K562 (cell line): ENCODE measurements around the gene ZKSCAN5. TPM values are rescaled to one million over a fixed set of nuclear protein-coding genes. Genes with fewer than 3 reads are reported as not detected.
A peak's percentile ranks its signal among the peaks of the same experiment; 100 is the strongest.

Experiments
- CCNT2 ChIP-seq: IDR thresholded peaks from 2 replicates; pipeline ENCODE4 v1.6.1; 2011; ENCODE audit warnings: borderline replicate concordance, low read depth, mild to moderate bottlenecking, moderate library complexity, mixed read lengths, low read length; ENCODE audit not compliant: insufficient read length; ENCODE audit errors: extremely low read depth
- CREB5 ChIP-seq: fragments of 250-450 bp; sonication (Bioruptor Pico); IDR thresholded peaks from 2 replicates; pipeline ENCODE4 v1.5.0; 2020; ENCODE audit warnings: mild to moderate bottlenecking
- DACH1 ChIP-seq: fragments of 450-650 bp; IDR thresholded peaks from 2 replicates; pipeline ENCODE4 v1.6.1; 2018; ENCODE audit not compliant: partially characterized antibody
- FOXA3 ChIP-seq, 2 experiments: fragments of 450-650 bp in 1 of 2; sonication (generic) in 1 of 2; formaldehyde crosslinking; IDR thresholded peaks in 1 of 2; conservative IDR thresholded peaks in 1 of 2; 2 replicates each; pipeline versions ENCODE4 v1.4.0 to v1.8.0; 2020 to 2022; ENCODE audit warnings: mild to moderate bottlenecking in 2 of 2, missing genetic modification reagents in 1 of 2
- HNRNPLL ChIP-seq: fragments of 200-400 bp; formaldehyde crosslinking; IDR thresholded peaks from 2 replicates; pipeline ENCODE4 v1.6.1; 2017; ENCODE audit warnings: low read length, low read depth, mild to moderate bottlenecking; ENCODE audit not compliant: poor library complexity, severe bottlenecking
- IRF2 ChIP-seq: sonication (generic); formaldehyde crosslinking; IDR thresholded peaks from 2 replicates; pipeline ENCODE4 v1.8.1; 2022; ENCODE audit warnings: mild to moderate bottlenecking, missing genetic modification reagents
- LARP7 ChIP-seq: fragments of 450-650 bp; IDR thresholded peaks from 2 replicates; pipeline ENCODE4 v1.6.1; 2016
- MAFK ChIP-seq: IDR thresholded peaks from 2 replicates; pipeline ENCODE4 v1.6.1; 2011; ENCODE audit warnings: low read length, improper control_type of control experiment
- PCBP2 ChIP-seq: fragments of 200-400 bp; formaldehyde crosslinking; IDR thresholded peaks from 2 replicates; pipeline ENCODE4 v1.6.1; 2018; ENCODE audit warnings: low read length, low read depth, mild to moderate bottlenecking, moderate library complexity; ENCODE audit not compliant: poor library complexity, severe bottlenecking
- PREB ChIP-seq: sonication (generic); formaldehyde crosslinking; IDR thresholded peaks from 2 replicates; pipeline ENCODE4 v1.8.1; 2023; ENCODE audit warnings: mild to moderate bottlenecking, missing genetic modification reagents
- SREBF2 ChIP-seq: sonication (generic); formaldehyde crosslinking; IDR thresholded peaks from 2 replicates; pipeline ENCODE4 v1.4.0; 2020; ENCODE audit warnings: mild to moderate bottlenecking, missing genetic modification reagents
- TGIF2 ChIP-seq: sonication (generic); formaldehyde crosslinking; IDR thresholded peaks from 2 replicates; pipeline ENCODE4 v1.8.1; 2022; ENCODE audit warnings: mild to moderate bottlenecking, missing genetic modification reagents, moderate library complexity
- THRA ChIP-seq: fragments of 450-650 bp; IDR thresholded peaks from 2 replicates; pipeline ENCODE4 v1.6.1; 2017; ENCODE audit warnings: mild to moderate bottlenecking, moderate library complexity
- TRIM28 ChIP-seq: fragments of 450-650 bp; IDR thresholded peaks from 2 replicates; pipeline ENCODE4 v1.6.1; 2017
- ZBTB12 ChIP-seq: fragments of 250-450 bp; sonication (Bioruptor Pico); IDR thresholded peaks from 2 replicates; pipeline ENCODE4 v1.4.0; 2020
- ZNF232 ChIP-seq: sonication (generic); formaldehyde crosslinking; IDR thresholded peaks from 2 replicates; pipeline ENCODE4 v1.8.0; 2022; ENCODE audit warnings: mild to moderate bottlenecking, missing genetic modification reagents
- polyA plus RNA-seq, 8 experiments: library from polyadenylated mRNA; depleted of rRNA in 4 of 8; stranded (reverse) in 5 of 8; unstranded in 3 of 8; fragments of >200 nt; fragmentation: Nextera tagmentation in 2 of 8; fragmentation: Illumina TruSeq in 1 of 8; extraction: Ambion mirVana in 2 of 8; extraction: Trizol in 1 of 8; gene quantifications; 2 replicates each; pipeline versions ENCODE4 v1.2.1 to v1.2.3, GENCODE V29; 2011 to 2014; ENCODE audit warnings: inconsistent platforms in 1 of 8, missing spikeins in 1 of 8
- total RNA-seq, 7 experiments: library from RNA; depleted of rRNA in 6 of 7; stranded (reverse); fragments of >200 nt in 6 of 7; fragmentation: Illumina TruSeq in 2 of 7; extraction: Trizol in 2 of 7; gene quantifications; 2 replicates each; pipeline versions ENCODE4 v1.2.1 to v1.2.3, GENCODE V29; 2011 to 2021; ENCODE audit warnings: low replicate concordance in 1 of 7
- TF ChIP-seq, protein P1 (sequence below): fragments of 450-650 bp; formaldehyde crosslinking; IDR thresholded peaks from 2 replicates; pipeline ENCODE4 v1.4.0; 2020; ENCODE audit warnings: mild to moderate bottlenecking, mixed read lengths
- TF ChIP-seq, protein P2 (sequence below), 2 experiments: fragments of 250-450 bp in 1 of 2; fragments of 450-650 bp in 1 of 2; sonication (Bioruptor Pico) in 1 of 2; IDR thresholded peaks; 2 replicates each; pipeline versions ENCODE4 v1.6.1 to v1.8.0; 2016 to 2021; ENCODE audit warnings: mild to moderate bottlenecking in 2 of 2, moderate library complexity in 2 of 2, missing compliant biosample characterization in 1 of 2, missing genetic modification characterization in 1 of 2

The ZKSCAN5 gene
- total and polyA plus RNA-seq, 9 of the 15 experiments (the other 6 are each of a cell fraction or from before 2014, with no cell fraction given) = 4.2 to 19.0 (median 15.0) TPM

DNA sequence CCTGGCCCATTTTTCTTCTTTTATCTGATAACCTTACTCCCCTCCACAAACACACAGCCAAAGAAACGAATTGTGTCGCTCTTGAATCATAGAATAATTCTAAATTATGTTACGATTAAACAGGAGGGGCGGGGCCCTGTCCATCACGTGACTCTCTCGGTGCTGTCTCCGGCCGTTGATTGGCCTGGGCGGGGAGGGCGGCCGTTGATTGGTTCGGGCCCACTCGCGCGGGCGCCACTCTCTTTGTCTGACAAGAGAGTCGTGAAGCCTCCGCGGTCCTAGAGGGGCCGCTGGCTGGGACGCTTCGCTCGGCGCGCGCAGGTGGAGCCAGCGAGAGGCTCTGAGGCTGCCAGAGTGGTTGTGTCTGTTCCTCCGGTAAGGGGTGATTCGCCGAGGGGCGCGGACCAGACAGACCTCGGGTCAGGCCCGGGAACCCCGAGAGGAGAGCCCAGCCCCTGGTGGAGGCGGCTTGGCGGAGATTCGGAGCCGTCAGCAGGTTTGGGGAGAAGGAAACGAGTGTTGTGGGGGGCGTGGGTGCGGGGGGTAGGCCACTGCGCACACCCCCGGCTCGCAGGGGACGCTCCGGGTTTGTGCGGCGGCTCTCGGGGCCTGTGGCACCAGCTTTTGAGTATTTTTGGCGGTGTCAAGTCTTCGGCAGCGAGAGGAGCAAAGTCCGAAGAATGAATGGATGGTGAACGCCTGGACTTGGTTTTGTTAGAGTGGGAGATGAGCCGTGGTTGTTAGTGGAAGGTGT lies 31.7 kb upstream of the ZKSCAN5 start, which contains the start of gene ZNF789 (continued):
- TF ChIP-seq PREB (CRISPR knock-in tag) = no peak
- TF ChIP-seq, protein P1, sequence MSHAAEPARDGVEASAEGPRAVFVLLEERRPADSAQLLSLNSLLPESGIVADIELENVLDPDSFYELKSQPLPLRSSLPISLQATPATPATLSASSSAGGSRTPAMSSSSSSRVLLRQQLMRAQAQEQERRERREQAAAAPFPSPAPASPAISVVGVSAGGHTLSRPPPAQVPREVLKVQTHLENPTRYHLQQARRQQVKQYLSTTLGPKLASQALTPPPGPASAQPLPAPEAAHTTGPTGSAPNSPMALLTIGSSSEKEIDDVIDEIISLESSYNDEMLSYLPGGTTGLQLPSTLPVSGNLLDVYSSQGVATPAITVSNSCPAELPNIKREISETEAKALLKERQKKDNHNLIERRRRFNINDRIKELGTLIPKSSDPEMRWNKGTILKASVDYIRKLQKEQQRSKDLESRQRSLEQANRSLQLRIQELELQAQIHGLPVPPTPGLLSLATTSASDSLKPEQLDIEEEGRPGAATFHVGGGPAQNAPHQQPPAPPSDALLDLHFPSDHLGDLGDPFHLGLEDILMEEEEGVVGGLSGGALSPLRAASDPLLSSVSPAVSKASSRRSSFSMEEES = peak; percentile 100
- peak; percentile 89 for TF ChIP-seq CCNT2
- TF ChIP-seq ZBTB12 (CRISPR knock-in tag) = no peak
- peak in 1 of 2 experiments; percentile 19; a peak in 1 of 4 replicates for TF ChIP-seq FOXA3 (CRISPR knock-in tag; conservative IDR thresholded peaks at IDR 0.05 in 1 of 2, IDR thresholded peaks at IDR 0.05 in 1 of 2)
- peak; percentile 94; the same call in 1 of the 2 replicates for TF ChIP-seq SREBF2 (CRISPR knock-in tag)
- no peak for TF ChIP-seq PCBP2
- no peak for TF ChIP-seq DACH1
- TF ChIP-seq HNRNPLL = peak; percentile 15
- 0 out of 2 replicates have a peak, but pooled peaks have one; percentile 35 for TF ChIP-seq ZNF232 (CRISPR knock-in tag)
- TF ChIP-seq, protein P2, sequence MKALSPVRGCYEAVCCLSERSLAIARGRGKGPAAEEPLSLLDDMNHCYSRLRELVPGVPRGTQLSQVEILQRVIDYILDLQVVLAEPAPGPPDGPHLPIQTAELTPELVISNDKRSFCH (CRISPR knock-in tag; IDR thresholded peaks at IDR 0.05) = no peak
- TF ChIP-seq, protein P2 (tag; IDR thresholded peaks at IDR 0.05) = no peak
- no peak for TF ChIP-seq THRA
- TF ChIP-seq TRIM28 = no peak
- 0 out of 2 replicates have a peak, but pooled peaks have one; percentile 45 for TF ChIP-seq TGIF2 (CRISPR knock-in tag)
- no peak for TF ChIP-seq MAFK
- TF ChIP-seq LARP7 = no peak
- no peak for TF ChIP-seq CREB5 (CRISPR knock-in tag)
- no peak for TF ChIP-seq IRF2 (CRISPR knock-in tag)
